Measurements from ENCODE around the gene CD248. TPM values are rescaled to one million over a fixed set of nuclear protein-coding genes. Genes with fewer than 3 reads are reported as not detected.

CD248 gene
- total RNA-seq, 1 experiment from 2014 or later, result 0.45 TPM

DNA sequence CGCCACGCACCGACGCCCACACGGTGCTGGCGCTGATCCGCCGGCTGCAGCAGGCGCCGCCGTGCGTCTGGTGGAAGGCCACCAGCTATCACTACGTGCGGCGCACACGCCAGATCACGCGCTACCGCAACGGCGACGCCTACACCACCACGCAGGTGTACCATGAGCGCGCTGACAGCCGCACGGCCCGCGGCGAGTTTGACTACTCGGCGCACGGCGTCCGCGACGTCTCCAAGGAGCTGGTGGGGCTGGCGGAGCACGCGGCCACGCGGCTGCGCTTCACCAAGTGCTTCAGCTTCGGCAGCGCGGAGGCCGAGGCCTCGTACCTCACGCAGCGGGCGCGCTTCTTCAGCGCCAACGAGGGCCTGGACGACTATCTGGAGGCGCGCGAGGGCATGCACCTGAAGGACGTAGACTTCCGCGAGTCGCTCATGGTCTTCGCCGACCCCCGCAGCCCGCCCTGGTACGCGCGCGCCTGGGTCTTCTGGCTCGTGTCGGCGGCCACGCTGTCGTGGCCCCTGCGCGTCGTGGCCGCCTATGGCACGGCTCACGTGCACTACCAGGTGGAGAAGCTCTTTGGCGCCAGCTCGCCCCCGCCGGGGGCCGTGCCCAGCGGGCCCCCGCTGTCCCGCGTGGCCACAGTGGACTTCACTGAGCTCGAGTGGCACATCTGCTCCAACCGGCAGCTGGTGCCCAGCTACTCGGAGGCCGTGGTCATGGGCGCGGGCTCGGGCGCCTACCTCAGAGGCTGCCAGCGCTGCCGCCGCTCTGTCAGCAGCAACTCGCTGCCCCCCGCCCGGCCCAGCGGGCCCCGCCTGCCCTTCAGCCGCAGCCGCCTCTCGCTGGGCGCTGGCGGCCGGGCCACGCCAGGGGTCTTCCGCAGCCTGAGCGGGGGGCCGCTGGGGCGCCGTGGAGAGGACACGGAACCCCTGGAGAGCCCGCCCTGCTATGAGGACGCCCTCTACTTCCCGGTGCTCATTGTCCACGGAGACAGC, 21.9 kb downstream of the CD248 start:
- no peaks in the 10 kb centered on the region; the same call in 1 of the 2 replicates for H3K4me1 ChIP-seq
- DNase-seq, result no peak
- no peak overlapping the region for H3K27ac ChIP-seq
- H3K4me3 ChIP-seq, result no peak overlapping the region
- no peaks in the 10 kb centered on the region for H3K27me3 ChIP-seq
- H3K36me3 ChIP-seq, result no peaks in the 10 kb centered on the region
- no peaks in the 10 kb centered on the region for H3K9me3 ChIP-seq (replicated peaks)

DNA sequence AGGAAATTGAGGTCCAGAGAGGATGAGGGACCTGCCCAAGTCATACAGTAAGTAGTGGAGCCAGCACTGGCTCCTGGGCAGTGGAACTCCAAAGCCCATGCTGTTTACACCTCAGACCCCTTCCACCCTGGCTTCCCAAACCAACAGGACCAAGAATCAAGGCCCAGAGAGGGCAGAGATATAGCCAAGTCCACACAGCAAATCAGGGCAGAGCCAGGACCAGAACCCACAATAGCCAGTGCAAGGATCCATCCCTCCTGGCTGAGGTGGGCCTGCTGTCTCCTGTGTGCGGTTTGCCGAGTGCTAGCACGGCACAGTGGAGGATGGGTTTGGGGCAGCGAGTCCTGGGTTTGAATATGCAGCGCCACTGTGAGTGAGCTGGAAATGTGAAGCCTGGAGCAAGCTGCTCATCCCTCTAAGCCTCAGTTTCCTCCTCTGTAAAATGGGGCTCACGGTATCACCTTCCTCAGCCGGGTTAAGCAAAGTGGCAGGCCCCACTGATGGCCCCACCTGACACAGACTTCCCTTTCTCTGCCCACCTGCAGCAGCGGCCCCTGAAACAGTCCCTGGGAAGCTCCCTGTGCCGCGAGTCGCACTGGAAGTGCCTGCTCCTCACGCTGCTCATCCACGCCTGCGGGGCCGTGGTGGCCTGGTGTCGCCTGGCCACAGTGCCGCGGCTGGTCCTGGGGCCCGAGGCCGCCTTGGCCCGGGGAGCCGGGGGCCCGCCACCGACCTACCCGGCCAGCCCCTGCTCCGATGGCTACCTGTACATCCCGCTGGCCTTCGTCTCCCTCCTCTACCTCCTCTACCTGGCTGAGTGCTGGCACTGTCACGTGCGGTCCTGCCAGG, 22.8 kb downstream of the CD248 start:
- no peak for DNase-seq
- H3K9me3 ChIP-seq (replicated peaks), result no peaks in the 10 kb centered on the region
- H3K27me3 ChIP-seq, result no peaks in the 10 kb centered on the region
- H3K27ac ChIP-seq, result no peak overlapping the region
- H3K36me3 ChIP-seq, result no peaks in the 10 kb centered on the region
- no peak overlapping the region for H3K4me3 ChIP-seq
- no peaks in the 10 kb centered on the region; the same call in 1 of the 2 replicates for H3K4me1 ChIP-seq

DNA sequence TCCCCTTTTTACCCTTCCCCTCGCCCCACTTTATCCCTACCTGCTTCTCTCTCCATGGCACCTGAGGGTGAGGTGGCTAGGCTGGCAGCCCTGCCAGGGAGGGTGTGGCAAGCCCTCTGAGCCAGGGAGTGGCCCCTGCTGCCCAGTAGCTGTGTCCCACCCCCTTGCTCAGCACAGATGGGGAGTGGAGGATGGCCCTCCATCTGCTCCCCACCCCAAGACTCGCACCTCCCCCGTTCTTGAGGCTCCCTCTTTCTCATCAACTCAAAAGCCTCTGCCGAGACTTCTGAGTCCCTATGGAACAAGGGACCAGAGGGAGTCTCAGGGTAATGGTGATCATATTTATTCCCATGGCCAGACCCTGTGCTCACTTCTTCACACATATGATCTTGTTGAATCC, 23.5 kb downstream of the CD248 start:
- Histone ChIP-seq H3K36me3 (no peaks in the 10 kb centered on the region), H3K27ac (no peak overlapping the region), H3K27me3 (no peaks in the 10 kb centered on the region), H3K9me3 (replicated peaks) (no peaks in the 10 kb centered on the region), H3K4me1 (no peaks in the 10 kb centered on the region; the same call in 1 of the 2 replicates), H3K4me3 (no peak overlapping the region)
- no peak for DNase-seq

DNA sequence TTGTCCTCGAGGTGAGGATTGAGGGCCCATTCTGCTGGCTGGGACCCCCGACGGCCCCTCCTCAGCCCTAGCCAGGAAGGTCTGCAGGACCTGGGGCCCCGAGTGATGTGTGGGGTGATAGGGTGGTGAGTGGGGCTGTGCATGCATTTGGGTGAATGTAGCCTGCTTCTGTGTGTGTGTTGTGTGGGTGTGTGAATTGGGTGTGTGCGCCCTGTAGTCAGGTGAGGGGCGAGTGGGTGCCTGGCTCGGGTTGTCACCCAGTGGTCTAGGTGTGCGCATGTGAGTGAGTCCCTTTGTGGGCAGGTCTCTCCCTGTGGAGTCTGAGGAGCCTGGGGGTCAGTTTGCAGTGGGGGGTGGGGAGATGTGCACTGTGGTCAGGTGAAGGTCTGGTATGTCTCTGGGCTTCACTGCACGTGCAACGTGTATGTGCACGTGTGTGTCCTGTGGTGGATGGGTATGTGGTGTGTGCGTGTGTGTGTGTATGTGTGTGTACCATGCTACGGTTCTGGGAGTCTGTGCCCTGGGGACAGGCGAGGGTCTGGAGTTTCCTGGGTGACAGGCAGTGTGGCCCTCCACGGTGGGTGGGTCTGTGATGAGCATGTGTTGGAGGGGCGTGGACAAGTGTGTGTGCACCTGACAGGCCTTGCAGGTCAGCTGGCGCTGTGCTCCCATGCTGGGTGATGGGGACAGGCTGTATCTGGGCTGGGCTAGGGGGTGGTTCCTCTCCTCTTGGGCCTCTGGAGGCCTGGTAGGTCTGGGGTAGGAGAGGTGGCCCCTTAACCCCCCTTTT, 24.1 kb downstream of the CD248 start:
- no peak overlapping the region for H3K4me3 ChIP-seq
- no peaks in the 10 kb centered on the region for H3K36me3 ChIP-seq
- no peak overlapping the region for H3K27ac ChIP-seq
- no peaks in the 10 kb centered on the region for H3K27me3 ChIP-seq
- H3K9me3 ChIP-seq (replicated peaks), result no peaks in the 10 kb centered on the region
- peaks cover 4% of the 10 kb centered on the region; the same call in 1 of the 2 replicates for H3K4me1 ChIP-seq
- no peak for DNase-seq

DNA sequence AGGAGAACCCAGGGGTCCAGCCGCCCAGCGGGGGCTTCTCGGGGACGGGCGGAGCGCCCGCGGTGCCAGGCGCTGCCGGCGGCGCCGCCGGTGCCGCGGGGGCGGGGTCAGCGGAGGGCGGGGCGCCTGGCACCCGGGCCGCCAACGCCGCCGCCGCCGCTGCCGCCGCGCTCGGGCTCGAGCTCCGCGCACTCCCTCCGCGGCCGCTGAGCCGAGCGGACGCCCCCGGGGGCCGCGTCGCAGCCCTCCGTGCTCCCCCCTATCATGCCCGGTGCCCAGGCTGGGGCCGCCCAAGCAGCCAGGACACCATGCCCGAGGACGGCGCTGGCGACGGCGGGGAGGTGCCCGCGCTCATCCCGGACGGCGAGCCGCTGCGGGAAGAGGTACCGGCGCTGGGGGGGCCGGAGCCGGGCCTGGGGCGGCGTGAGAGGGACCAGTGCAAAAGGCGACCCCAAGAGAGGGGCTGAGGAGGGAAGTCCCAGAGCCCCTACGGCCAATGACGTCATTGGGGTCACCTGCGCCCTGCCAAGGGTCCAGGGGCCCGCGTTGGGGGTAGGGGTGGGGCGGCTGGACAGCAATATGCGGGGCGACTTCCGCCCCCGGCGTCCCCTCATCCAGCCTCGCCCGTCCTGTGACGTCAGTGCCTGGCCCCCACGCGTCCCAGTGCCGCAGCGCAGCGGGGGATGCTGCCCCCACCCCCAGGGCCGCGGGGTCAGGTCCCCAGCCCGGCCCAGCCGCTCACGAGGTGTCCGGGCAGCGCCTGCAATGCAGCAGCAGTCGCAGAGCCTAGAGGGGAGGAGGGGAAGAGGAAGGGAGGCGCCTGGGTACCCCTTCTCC, 24.9 kb downstream of the CD248 start, which contains the start of gene TMEM151A:
Gene TMEM151A, plus strand, starts transcription at position 189 of the 837 bp plus-strand sequence. Its CDS starts 120 bp downstream, at position 309.
- H3K4me1 ChIP-seq, result peaks cover 4% of the 10 kb centered on the region; the same call in 1 of the 2 replicates
- no peaks in the 10 kb centered on the region for H3K36me3 ChIP-seq
- no peak for DNase-seq
- no peaks in the 10 kb centered on the region for H3K9me3 ChIP-seq (replicated peaks)
- H3K4me3 ChIP-seq, result no peak within 1 kb of the TSS
- no peak within 1 kb of the TSS for H3K27ac ChIP-seq
- no peaks in the 10 kb centered on the region for H3K27me3 ChIP-seq

DNA sequence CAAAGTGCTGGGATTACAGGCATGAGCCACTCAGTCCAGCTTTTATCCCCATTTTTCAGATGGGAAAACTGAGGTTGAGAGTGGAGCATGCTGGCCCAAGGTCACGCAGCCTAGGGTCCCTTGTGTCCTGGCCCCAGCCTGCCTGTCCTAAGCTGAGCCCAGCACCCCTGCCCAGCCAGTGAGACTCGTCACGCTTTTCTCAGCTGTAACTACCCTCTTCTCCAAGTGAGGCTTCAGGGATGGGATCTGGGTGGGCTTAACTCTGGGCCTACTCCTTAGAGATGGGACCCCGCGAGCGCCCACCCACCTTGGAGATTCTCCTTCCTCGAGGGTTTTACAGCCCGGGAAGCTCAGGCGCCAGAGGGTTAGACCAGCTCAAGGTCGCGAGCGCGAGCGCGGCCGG, 25.5 kb downstream of the CD248 start:
- Histone ChIP-seq H3K9me3 (replicated peaks) (no peaks in the 10 kb centered on the region), H3K4me1 (peaks cover 4% of the 10 kb centered on the region; the same call in 1 of the 2 replicates), H3K36me3 (no peaks in the 10 kb centered on the region), H3K27ac (no peak overlapping the region), H3K4me3 (no peak overlapping the region), H3K27me3 (no peaks in the 10 kb centered on the region)
- no peak for DNase-seq

DNA sequence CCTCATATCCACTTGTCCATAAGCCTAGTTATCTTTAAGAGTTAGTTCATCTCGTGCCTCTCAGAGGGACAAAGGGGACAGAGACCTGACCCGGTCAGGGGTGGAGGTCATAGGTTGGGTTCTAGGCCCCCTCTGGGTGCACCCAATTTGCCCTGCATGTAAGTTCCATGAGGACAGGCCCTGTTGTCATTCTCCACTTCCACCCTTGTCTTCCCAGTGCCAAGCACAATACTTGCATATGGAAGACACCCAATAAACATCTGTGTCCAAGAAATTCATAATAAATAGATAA, 26.6 kb downstream of the CD248 start:
- no peak for DNase-seq
- Histone ChIP-seq H3K4me3 (no peak overlapping the region; the same call in 1 of the 2 replicates), H3K27ac (no peak overlapping the region), H3K9me3 (replicated peaks) (no peaks in the 10 kb centered on the region), H3K27me3 (no peaks in the 10 kb centered on the region), H3K4me1 (peaks cover 4% of the 10 kb centered on the region; the same call in 1 of the 2 replicates), H3K36me3 (no peaks in the 10 kb centered on the region)

DNA sequence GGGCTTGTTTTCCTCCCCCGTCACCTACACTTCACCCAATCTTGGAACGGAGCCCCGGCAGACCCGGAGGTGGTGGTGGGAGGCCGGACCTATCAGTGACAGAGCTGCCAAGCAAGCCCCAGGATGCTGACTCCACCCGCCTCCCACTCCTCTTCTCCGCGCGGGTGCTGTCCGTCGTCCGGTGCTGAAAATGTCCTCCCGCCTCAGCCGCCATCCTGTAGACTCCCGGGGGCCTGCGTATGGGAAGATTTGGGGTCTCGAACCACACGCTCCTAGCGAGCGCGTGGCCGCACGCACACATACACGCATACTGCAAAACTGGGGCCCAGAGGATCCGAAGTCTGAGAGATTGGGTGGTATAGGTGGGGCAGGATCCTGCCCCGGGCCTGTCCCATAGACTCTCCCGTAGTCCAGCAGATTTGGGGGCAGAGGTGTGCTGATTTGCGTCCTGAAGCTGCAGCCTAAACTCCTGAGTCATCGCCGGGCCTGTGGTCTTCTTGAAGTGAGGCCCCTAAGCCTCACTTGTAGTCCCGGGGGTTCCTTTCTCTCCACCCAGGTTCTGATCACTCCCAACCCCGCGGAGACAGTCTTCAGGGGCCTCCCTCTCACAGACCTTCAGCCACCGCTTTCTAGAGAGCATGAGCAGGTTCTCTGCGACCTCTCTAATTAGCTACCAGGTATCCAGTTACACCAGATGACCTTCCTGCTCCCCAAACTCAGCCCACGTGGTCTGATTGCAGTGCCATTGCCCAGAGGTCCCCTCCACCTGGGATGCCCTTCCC, 27.1 kb downstream of the CD248 start:
- peak; percentile 86 to 87 for DNase-seq
- Histone ChIP-seq H3K4me3 (peak overlapping the region; percentile 84), H3K27ac (no peak overlapping the region), H3K4me1 (peaks cover 4% of the 10 kb centered on the region; the same call in 1 of the 2 replicates), H3K27me3 (no peaks in the 10 kb centered on the region), H3K36me3 (no peaks in the 10 kb centered on the region), H3K9me3 (replicated peaks) (no peaks in the 10 kb centered on the region)

DNA sequence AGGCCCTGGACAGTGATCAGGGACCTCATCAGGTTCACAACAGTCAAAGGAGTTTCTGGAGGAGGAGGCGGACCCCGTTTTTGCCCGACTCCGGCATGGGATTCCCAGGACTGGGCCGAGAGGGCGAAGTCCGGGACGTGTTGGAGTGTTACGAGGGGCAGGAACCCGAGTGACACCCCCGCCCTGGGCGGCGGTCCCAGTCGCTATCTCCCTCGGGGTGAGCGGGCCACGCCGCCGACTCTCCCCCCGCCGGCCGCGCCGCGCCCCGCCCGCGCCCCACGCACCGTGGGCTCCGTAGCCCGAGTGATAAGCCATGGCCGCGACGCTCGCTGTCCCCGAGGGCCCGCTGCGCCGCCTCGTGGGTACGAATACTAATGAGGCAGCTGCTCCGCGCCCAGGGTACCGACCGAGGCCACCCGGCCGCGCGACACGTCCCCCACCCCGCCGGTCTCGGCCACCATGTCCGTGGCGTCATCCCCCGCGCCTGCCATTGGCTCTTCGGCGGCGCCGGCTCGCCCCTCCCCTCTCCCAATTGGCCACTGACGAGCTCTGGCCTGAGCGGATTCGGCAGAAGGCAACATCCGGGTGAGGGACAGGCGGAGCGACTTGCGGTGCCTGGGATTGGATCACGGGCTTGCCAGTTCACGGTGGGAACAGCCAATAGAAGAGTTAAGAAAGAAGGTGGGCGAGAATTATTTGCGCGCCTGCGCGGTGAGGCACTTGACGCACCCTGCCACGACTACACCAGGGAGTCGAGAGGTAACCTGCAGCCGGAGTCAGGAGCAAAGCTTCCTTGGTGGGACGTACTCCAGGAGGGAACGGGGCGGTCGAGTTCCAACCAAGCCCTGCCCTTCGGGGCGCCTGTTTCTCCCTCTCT, 27.9 kb downstream of the CD248 start, which contains the start of gene YIF1A:
Gene YIF1A, minus strand, starts transcription at position 473 of the 877 bp plus-strand sequence. Its CDS starts 158 bp downstream, at position 315.
- DNase-seq, result peak; percentile 98
- peak within 1 kb of the TSS; percentile 84 for H3K4me3 ChIP-seq
- peak within 1 kb of the TSS; percentile 37; the same call in 1 of the 2 replicates for H3K27ac ChIP-seq
- H3K4me1 ChIP-seq, result peaks cover 4% of the 10 kb centered on the region; the same call in 1 of the 2 replicates
- no peaks in the 10 kb centered on the region for H3K36me3 ChIP-seq
- no peaks in the 10 kb centered on the region for H3K27me3 ChIP-seq
- H3K9me3 ChIP-seq (replicated peaks), result no peaks in the 10 kb centered on the region

DNA sequence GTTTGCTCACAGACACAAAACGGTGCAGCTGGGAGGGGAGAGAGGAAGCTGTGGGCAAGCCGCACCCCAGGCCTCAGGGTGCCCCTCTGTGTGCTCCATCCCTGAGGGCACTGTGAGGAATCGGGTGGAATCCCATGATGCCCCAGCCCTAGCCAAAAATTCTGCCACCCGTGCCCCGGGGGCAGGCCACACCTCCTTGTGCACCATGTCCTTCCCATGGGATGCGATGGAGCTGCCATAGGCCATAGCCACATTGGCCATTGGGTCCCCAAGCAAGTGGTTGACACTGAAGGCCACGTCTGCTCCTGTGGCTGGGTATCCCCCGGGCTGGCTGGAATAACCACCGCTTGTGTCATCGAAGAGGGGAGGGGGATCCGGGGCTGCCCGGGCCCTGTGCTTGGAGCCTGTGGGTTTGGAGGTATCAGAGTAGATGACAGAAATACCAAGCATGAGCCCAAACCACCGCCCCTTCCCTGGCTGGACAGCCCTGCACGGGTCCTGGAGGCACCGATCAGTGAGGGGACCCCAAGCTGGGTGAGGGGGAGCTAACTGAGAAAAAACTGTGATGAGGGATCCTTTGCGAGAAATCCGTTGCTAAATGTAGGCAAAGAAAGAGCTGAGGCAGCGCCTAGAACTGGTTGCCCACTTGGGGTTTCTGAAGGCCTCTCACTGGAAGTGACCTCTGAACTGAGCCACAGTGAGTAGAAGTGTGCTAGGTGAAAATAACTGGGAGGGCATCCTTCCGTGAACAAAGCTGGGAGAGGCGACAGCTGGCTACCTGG, 28.8 kb downstream of the CD248 start:
- H3K9me3 ChIP-seq (replicated peaks), result no peaks in the 10 kb centered on the region
- H3K27ac ChIP-seq, result peak overlapping the region; percentile 37; the same call in 1 of the 2 replicates
- DNase-seq, result no peak
- peaks cover 4% of the 10 kb centered on the region; the same call in 1 of the 2 replicates for H3K4me1 ChIP-seq
- peak overlapping the region; percentile 84 for H3K4me3 ChIP-seq
- H3K36me3 ChIP-seq, result no peaks in the 10 kb centered on the region
- no peaks in the 10 kb centered on the region for H3K27me3 ChIP-seq

DNA sequence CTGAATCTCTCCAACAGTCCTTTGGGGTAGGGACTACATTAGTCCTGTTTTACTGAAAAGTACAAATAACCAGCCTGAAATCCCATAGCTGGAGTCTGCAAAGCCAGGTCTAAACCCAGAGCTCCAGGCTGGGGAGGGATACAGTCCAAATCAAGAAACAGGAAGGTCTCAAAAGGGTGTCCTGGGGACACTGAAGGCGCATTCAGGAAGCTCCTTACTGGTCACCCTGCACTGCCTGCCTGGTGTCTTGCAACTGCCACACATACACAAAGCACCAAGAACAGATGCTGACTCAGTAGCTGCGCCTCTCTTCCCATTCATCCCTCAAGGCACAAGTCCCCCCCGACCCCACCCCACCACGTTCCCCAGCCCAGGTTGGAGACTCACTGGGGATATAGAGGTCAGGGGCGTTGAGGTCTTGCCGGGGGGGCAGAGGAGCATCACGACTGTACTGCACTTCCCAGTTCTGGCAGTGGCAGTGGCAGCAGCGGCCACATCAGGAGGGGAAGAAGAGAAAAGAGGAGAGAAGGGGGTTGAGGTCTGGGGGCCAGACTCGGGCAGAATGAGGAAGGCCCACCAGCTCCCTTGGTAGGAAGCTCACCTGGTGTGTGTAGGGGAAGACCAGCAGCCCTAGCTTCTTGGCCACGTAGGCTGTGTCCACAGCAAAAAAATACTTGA, 29.5 kb downstream of the CD248 start:
- Histone ChIP-seq H3K9me3 (replicated peaks) (no peaks in the 10 kb centered on the region), H3K4me3 (no peak overlapping the region), H3K27ac (no peak overlapping the region), H3K27me3 (no peaks in the 10 kb centered on the region), H3K36me3 (no peaks in the 10 kb centered on the region), H3K4me1 (peaks cover 4% of the 10 kb centered on the region; the same call in 1 of the 2 replicates)
- DNase-seq, result no peak

Data from SJCRH30 (cell line).